Effector CD4-positive, alpha-beta T cell (primary cell): ENCODE measurements around the gene DLEC1.
"Not testable (repeated sequence)": the region's sequence is repeated elsewhere in the genome, so short reads cannot be mapped to it uniquely, and the experiment has no call there.

Source experiments
- DNase-seq: peaks from one replicate; pipeline ENCODE4 v3.0.0-alpha.2; 2020

DLEC1 gene

GRCh38 chr3:38018296-38019266 is 20.4 kb upstream of the DLEC1 start:
- no peak for DNase-seq

- no peak for DNase-seq
These were observed 19.2 kb upstream of the DLEC1 start for GRCh38 chr3:38019658-38020341.

GRCh38 chr3:38020342-38020726 is 18.7 kb upstream of the DLEC1 start:
- DNase-seq, result no peak

GRCh38 chr3:38021196-38021595 is 17.8 kb upstream of the DLEC1 start:
- no peak for DNase-seq

GRCh38 chr3:38022301-38022700 is 16.7 kb upstream of the DLEC1 start:
- DNase-seq, result no peak

GRCh38 chr3:38022896-38023709 is 15.9 kb upstream of the DLEC1 start:
- DNase-seq, result no peak

- no peak for DNase-seq
These were observed 12.2 kb upstream of the DLEC1 start for GRCh38 chr3:38026856-38027255.

- DNase-seq, result no peak
These were observed 11.2 kb upstream of the DLEC1 start for GRCh38 chr3:38027466-38028465.

GRCh38 chr3:38028621-38029361 is 10.2 kb upstream of the DLEC1 start:
- no peak for DNase-seq

GRCh38 chr3:38029400-38030125 is 9.4 kb upstream of the DLEC1 start, which contains the start of gene PLCD1:
TSS of gene PLCD1 (minus strand) at chr3:38029642. CDS start at chr3:38029539, 103 bp downstream.
- DNase-seq, result peak; percentile 39

GRCh38 chr3:38030126-38031021 is 8.6 kb upstream of the DLEC1 start:
- DNase-seq, result no peak

GRCh38 chr3:38031022-38031994 is 7.7 kb upstream of the DLEC1 start:
- peak; percentile 44 for DNase-seq

- DNase-seq, result no peak
These were observed 6.6 kb upstream of the DLEC1 start for GRCh38 chr3:38032328-38032865.

GRCh38 chr3:38033586-38033985 is 5.4 kb upstream of the DLEC1 start:
- DNase-seq, result not testable (repeated sequence)

- not testable (repeated sequence) for DNase-seq
These were observed 4.7 kb upstream of the DLEC1 start for GRCh38 chr3:38034335-38034734.

GRCh38 chr3:38036286-38036685 is 2.7 kb upstream of the DLEC1 start:
- no peak for DNase-seq

- DNase-seq, result no peak
These were observed 2.1 kb upstream of the DLEC1 start for GRCh38 chr3:38036906-38037305.
